ENCODE data around the gene RGS10. TPM values are rescaled to one million over a fixed set of nuclear protein-coding genes. Genes with fewer than 3 reads are reported as not detected.

The RGS10 gene
- total RNA-seq, 1 experiment from 2014 or later = 16.6 TPM

DNA sequence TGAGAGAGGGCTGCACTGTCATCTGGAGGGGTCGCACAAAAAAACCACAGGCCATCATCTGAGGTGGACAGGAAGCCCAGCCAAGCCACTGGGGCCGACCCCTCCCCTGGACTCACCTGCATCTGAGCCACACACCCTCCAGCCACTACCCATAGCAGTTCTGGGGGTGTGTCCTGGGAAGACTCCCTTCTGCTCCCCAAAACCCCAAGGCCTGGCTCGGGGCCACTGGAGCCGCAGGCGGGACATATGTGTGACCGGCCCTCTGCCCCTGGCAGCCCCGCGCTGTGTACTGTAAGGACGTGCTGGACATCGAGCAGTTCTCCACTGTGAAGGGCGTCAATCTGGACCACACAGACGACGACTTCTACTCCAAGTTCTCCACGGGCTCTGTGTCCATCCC is 90.1 kb downstream of the RGS10 start:
- Histone ChIP-seq H3K36me3 (ENCODE audit: insufficient read depth, low read length, poor library complexity, severe bottlenecking) (peaks cover 18% of the 10 kb centered on the region), H3K4me1 (ENCODE audit: insufficient read depth, low read length, poor library complexity, severe bottlenecking) (no peaks in the 10 kb centered on the region), H3K9me3 (ENCODE audit: low read depth, low read length, poor library complexity, severe bottlenecking) (no peaks in the 10 kb centered on the region), H3K27ac (ENCODE audit: low read depth, low read length, poor library complexity, severe bottlenecking) (no peak overlapping the region), H3K4me3 (ENCODE audit: low read depth, low read length, poor library complexity, severe bottlenecking) (no peak overlapping the region), H3K27me3 (replicated peaks; ENCODE audit: insufficient read depth, low read depth, low read length, poor library complexity) (no peaks in the 10 kb centered on the region)
- ChIA-PET CTCF (no interaction called here), POLR2A (ENCODE audit: low non-redundant PET) (no interaction called here)
- TF ChIP-seq EZH2 (IDR thresholded peaks at IDR 0.05; ENCODE audit: borderline replicate concordance, low read depth, low read length, poor library complexity, severe bottlenecking) = no peak
- TF ChIP-seq, protein P1, sequence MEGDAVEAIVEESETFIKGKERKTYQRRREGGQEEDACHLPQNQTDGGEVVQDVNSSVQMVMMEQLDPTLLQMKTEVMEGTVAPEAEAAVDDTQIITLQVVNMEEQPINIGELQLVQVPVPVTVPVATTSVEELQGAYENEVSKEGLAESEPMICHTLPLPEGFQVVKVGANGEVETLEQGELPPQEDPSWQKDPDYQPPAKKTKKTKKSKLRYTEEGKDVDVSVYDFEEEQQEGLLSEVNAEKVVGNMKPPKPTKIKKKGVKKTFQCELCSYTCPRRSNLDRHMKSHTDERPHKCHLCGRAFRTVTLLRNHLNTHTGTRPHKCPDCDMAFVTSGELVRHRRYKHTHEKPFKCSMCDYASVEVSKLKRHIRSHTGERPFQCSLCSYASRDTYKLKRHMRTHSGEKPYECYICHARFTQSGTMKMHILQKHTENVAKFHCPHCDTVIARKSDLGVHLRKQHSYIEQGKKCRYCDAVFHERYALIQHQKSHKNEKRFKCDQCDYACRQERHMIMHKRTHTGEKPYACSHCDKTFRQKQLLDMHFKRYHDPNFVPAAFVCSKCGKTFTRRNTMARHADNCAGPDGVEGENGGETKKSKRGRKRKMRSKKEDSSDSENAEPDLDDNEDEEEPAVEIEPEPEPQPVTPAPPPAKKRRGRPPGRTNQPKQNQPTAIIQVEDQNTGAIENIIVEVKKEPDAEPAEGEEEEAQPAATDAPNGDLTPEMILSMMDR (conservative IDR thresholded peaks at IDR 0.05; ENCODE audit: low read depth, low read length) = no peak
- no peak for DNase-seq (ENCODE audit: low spot score)
- no TSS peak for BruUV-seq (replicated peaks)
- intact Hi-C loops (cut with micrococcal nuclease; ENCODE audit: unreplicated experiment) = no loop called here

DNA sequence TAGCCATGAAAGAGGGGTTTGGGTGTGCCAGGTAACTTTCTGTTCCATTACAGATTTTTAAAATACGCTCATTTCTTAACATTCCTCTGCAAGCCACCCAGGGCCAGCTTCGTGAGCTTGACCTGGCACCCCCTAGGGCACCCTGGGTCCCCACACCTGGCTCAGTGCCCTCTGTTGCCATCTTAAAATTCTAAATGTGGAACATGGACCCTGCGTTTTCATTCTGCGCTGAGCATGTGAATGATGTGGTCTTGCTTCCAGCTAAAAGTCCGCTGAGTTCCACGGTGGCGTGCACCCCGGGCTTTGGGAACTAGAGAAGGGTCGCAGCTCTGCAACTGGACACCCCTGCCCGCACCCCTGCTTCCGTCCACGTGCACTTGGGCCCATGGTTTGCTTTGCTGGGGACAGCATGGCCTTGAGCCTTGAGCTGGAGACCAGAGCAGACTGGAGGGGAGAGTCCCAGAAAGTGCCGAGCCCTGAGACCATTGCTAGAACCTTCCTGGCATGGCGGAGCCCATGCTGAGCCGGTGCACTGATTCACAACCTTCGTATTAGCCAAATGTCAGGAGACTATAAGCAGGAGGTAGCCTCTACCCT is 91.1 kb downstream of the RGS10 start:
- Histone ChIP-seq H3K27me3 (replicated peaks; ENCODE audit: insufficient read depth, low read depth, low read length, poor library complexity) (no peaks in the 10 kb centered on the region), H3K27ac (ENCODE audit: low read depth, low read length, poor library complexity, severe bottlenecking) (no peak overlapping the region), H3K4me3 (ENCODE audit: low read depth, low read length, poor library complexity, severe bottlenecking) (no peak overlapping the region), H3K4me1 (ENCODE audit: insufficient read depth, low read length, poor library complexity, severe bottlenecking) (no peaks in the 10 kb centered on the region), H3K36me3 (ENCODE audit: insufficient read depth, low read length, poor library complexity, severe bottlenecking) (peaks cover 19% of the 10 kb centered on the region), H3K9me3 (ENCODE audit: low read depth, low read length, poor library complexity, severe bottlenecking) (no peaks in the 10 kb centered on the region)
- ChIA-PET CTCF (no interaction called here), POLR2A (ENCODE audit: low non-redundant PET) (no interaction called here)
- DNase-seq (ENCODE audit: low spot score) = no peak
- intact Hi-C loops (cut with micrococcal nuclease; ENCODE audit: unreplicated experiment) = no loop called here
- BruUV-seq (replicated peaks) = no TSS peak
- no peak for TF ChIP-seq EZH2 (IDR thresholded peaks at IDR 0.05; ENCODE audit: borderline replicate concordance, low read depth, low read length, poor library complexity, severe bottlenecking)
- TF ChIP-seq, protein P1 (conservative IDR thresholded peaks at IDR 0.05; ENCODE audit: low read depth, low read length) = no peak

DNA sequence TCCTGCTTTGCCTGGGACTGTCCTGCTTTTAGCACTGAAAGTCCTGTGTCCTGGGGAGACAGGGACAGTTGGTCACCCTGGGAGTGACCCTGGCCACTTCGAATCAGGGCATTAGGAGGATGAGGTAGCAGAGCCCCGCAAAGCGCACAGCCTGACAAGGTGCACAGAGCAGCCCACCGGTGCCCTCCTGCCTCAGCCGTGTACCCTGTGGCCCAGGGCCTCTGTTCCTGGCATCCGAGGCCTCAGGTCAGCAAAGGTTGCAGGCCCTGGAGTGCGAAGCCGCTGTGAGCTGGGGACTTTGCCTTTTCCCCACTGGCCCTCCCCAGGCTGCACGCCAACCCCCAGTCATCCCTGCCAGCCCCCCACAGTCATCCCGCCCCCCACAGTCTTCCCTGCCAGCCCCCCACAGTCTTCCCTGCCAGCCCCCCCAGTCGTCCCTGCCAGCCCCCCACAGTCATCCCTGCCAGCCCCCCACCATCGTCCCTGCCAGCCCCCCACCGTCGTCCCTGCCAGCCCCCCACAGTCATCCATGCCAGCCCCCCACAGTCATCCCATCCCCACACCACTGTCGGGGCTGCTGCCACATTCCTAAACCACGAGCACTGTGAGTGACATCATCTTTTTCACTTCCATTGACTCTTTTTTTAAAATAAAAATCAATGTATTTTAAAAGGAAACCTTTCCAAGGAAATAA is 91.8 kb downstream of the RGS10 start:
- Histone ChIP-seq H3K36me3 (ENCODE audit: insufficient read depth, low read length, poor library complexity, severe bottlenecking) (peaks cover 19% of the 10 kb centered on the region), H3K4me1 (ENCODE audit: insufficient read depth, low read length, poor library complexity, severe bottlenecking) (no peaks in the 10 kb centered on the region), H3K27me3 (replicated peaks; ENCODE audit: insufficient read depth, low read depth, low read length, poor library complexity) (no peaks in the 10 kb centered on the region), H3K4me3 (ENCODE audit: low read depth, low read length, poor library complexity, severe bottlenecking) (no peak overlapping the region), H3K27ac (ENCODE audit: low read depth, low read length, poor library complexity, severe bottlenecking) (no peak overlapping the region), H3K9me3 (ENCODE audit: low read depth, low read length, poor library complexity, severe bottlenecking) (no peaks in the 10 kb centered on the region)
- no TSS peak for BruUV-seq (replicated peaks)
- POLR2A ChIA-PET (ENCODE audit: low non-redundant PET) = no interaction called here
- TF ChIP-seq, protein P1 (conservative IDR thresholded peaks at IDR 0.05; ENCODE audit: low read depth, low read length) = no peak
- no peak for TF ChIP-seq EZH2 (IDR thresholded peaks at IDR 0.05; ENCODE audit: borderline replicate concordance, low read depth, low read length, poor library complexity, severe bottlenecking)
- CTCF ChIA-PET = no interaction called here
- no peak for DNase-seq (ENCODE audit: low spot score)
- intact Hi-C loops (cut with micrococcal nuclease; ENCODE audit: unreplicated experiment) = no loop called here

Other genes with a start within 250 kb of the RGS10 start
- gene TIAL1, start 54.2 kb upstream of the RGS10 start, total RNA-seq (2021) = 176 and 199 TPM in 2 replicates
- 56.5 and 57.6 TPM in 2 replicates for gene BAG3, start 108.7 kb upstream of the RGS10 start, total RNA-seq (2021)
- 20.0 and 22.0 TPM in 2 replicates for gene INPP5F, start 183.3 kb upstream of the RGS10 start, total RNA-seq (2021)